NT2/D1 (cell line): ENCODE results near the gene HACE1.

Source experiments
- YY1 ChIP-seq: IDR thresholded peaks from 2 replicates; pipeline ENCODE4 v1.6.1; 2011; ENCODE audit not compliant: insufficient read length, insufficient read depth
- ZNF274 ChIP-seq: IDR thresholded peaks from 2 replicates; pipeline ENCODE4 v1.6.1; 2011; ENCODE audit warnings: mild to moderate bottlenecking, low read depth, low read length

- TF ChIP-seq ZNF274 = no peak
- no peak for TF ChIP-seq YY1
These were observed 46.2 kb downstream of the HACE1 start for GRCh38 chr6:104813552-104813951.
